GM19240 (cell line): ENCODE data around the gene WTAP.
A peak's percentile ranks its signal among the peaks of the same experiment; 100 is the strongest.
"Not testable (repeated sequence)": the region's sequence is repeated elsewhere in the genome, so short reads cannot be mapped to it uniquely, and the experiment has no call there.

Source experiments
- DNase-seq: peaks from one replicate; pipeline ENCODE4 v3.0.0; 2011; ENCODE audit warnings: low spot score; ENCODE audit not compliant: insufficient read length

WTAP gene

DNA sequence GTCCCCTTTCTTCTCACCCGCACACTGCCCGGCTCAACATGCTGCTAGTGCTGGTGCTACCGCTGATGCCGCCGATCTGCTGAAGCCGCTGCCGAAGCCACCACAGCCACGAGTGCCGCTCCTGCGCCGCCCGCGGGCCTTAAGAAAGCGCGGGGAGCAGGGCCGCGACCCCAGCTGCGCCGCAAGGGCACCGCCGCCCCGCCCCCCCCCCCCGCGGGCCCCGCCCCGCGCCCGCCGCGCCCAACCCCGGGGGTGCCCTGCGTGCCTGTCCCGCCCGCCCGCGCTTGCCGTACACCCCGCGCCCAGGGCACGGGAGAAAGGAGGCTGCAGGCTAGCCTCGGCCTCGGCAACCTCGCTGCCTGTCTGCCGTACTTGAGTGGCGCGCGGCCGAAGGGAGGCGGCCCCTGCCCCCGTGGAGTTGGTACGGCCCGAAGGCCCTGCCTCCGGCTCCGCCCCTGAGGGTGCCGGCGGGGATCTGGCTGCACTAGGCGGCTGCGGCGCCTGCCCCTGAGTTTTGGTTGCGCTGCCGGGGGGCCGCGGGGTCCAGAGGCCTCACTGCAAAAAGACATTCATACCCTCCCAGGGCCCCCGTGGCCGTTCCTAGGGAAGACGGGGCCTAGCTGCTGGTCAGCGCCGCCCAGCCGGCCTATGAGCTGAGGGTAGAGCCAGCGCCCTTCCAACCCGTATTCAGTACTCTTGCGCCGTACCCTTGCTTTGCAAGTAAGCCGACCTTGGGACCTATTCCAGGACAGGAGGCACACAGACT lies 34.0 kb upstream of the WTAP start, which contains the start of gene SOD2:
SOD2 (minus strand) TSS at position 114 of the 766 bp plus-strand sequence; CDS start at position 40, 74 bp downstream.
- DNase-seq: peak; percentile 79

DNA sequence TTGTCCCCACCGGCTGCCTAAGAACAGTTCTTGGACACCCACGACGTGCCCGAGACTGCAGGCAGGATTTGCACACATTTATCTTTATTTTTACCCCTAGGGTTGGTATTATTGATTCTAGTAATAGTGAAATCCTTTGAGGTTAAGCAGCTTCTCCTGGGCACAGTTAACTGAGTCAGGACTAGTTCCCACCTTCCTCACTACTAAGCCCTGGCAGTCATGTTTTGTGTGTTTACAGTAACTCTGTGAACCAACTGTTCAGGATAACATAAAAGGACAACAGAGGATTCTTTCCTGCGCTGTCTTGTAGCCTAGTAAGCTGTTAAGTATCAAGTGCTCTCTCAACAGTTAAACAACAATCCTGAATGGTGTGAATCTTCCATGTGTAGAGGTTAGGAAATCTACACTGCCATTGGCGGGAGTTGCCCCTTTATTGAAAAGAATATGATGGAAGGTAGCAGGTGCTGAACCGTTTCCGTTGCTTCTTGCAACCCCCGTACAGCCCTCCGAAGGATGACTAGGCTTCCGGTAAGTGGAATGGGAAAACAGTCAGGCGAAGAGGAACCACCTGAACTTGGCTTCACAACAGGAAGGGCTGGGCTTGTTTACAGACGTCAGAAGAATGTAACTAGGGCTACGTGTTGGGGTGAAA lies 33.3 kb upstream of the WTAP start:
- DNase-seq: no peak

DNA sequence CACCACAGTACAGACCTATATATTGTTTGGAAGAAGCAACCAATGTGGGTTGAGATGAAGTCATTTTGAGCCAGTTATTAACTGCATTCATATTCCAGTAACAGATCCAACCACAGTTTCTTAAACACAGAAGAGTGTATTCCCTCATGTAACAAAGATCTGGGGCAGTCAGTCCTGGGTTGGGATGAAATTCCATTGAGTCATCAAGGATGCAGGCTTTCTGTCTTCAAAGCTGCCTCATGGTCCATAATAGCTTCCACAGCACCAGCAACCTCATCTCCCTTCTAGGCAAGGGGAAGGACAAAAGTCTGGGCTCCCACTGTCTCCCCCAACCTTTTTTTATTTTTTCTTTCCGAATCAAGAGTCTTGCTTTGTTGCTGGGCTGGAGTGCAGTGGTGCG lies 31.3 kb upstream of the WTAP start:
- DNase-seq: no peak

DNA sequence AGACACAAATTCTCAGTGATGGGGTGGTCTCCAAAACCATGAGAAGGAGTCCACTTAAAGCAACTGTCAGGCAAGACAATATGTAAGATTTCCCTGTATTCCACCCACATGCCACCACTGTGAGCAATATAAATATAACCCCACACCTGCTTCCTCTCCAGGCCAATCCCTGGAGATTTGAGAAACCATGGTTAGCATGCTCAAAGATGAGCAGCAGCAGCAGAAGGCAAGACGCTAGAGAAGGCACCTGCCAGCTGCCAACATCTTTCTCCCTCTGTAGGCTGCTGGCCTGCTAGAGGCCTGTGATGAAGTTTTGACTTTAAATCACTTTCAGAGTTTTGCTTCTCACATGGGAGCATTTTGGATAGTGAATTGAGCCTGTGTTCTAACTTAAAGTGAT lies 26.3 kb upstream of the WTAP start:
- DNase-seq: no peak

DNA sequence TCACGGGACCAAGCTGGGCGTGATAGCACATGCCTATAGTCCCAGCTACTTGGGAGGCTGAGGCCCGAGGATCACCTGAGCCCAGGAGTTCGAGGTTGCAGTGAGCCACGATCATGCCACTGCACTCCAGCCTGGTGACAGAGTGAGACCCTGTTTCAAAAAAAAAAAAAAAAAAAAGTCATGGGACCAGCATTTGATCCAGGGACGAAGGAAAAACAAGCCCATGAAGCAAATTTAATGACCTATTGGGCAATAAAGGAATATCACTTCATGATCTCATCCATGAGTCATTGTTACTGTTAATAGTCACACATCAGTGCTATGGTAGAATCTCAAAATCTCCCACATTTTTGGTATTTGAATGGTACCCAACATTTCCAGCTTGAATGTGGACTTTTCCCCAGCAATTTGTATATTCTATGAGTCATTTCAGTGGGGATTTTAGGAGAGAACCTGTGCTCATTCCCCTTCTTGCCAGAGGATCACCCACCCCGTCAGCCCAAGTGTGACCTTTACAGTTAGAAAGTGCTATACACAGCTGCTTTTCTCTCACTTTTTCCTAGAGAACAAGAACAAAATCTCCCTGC lies 25.8 kb upstream of the WTAP start:
- no peak for DNase-seq

- DNase-seq: not testable (repeated sequence)
Measured at GRCh38 chr6:159710603-159711002, 16.7 kb upstream of the WTAP start.

DNA sequence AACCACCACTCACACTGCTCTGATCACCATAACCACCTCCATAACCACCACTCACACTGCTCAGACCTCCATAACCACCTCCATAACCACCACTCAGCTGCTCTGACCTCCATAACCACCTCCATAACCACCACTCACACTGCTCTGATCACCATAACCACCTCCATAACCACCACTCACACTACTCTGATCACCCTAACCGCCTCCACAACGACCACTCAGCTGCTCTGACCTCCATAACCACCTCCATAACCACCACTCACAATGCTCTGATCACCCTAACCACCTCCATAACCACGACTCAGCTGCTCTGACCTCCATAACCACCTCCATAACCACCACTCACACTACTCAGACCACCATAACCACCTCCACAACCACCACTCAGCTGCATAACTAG lies 14.9 kb upstream of the WTAP start:
- DNase-seq: not testable (repeated sequence)

GRCh38 chr6:159713984-159714383 lies 13.3 kb upstream of the WTAP start:
- no peak for DNase-seq

DNA sequence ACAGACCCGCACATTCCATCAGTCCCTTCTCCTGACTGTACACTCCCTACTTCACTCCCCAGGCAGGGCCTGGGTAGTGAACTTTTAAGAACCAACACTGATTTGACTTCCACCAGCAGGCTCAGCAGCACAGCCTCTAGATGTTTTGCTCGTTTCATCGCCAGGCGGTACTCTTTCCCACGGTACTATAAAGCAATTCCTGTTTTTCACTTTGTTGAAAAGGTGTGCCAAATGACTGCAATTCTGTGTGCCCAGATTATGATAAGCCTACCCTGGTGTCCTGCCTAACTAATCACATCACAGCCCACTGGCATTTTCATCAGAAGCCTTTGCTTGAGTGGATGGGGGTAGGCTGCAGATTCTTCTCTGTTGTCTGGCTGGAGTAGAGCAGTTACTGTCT lies 12.9 kb upstream of the WTAP start:
- DNase-seq: no peak

GRCh38 chr6:159715166-159715565 lies 12.1 kb upstream of the WTAP start:
- no peak for DNase-seq

- DNase-seq: no peak
Measured at GRCh38 chr6:159715605-159716004, 11.7 kb upstream of the WTAP start.

DNA sequence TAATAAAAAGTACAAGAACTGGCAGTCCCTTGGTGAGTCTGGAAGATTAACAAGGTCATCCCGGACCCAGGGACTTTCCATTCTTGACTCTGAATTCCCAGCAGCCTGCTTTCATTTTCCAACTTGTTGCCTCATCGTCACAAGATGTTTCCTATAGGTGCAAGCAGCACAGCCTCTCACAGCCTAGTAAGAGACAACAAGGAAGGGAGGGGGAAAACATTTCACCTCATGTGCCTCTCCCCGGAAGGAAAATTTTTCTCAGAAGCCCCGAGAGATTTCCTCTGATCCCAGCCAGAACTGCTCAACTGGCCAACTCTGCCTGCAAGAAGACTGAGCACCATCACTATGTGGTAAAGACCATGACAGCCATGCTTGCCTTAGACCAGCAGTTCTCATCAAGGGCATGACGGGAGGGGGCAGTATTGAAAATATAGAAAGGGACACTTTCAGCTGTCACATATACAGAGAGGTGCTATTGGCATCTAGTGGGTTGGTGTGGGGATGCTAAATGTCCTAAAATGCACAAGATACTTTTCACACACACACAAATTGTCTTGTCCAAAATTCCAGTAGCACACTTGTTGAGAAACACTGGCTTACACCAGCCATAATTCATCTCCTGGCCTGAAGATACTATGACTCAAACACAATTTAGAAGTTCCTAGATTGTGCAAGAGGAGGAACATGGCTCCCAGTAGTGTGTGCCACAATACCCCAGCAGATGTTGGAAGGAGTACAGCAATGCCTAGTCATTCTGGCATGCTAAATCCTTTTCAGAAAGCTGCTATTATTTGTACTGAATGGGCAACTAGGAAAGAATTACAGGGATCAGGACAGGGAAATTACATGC lies 10.8 kb upstream of the WTAP start:
- DNase-seq: no peak

DNA sequence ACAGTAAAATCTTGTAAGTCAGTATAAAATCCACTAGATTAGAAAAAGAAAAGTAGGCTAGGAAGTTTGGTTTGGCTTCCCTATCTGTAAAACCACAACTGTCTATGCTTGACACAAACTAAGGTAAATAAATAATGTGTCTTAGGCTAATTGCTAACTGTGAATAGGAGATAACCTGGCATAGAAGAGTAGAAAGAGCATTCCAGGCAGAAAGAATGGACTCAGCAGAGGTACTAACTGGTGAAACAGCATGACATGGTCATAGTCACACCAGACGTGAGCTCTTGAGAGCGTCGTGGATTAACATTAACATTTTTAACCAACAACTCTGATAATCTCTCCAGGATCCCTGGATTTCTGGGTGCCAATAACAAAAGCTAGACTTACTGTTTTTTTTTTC lies 8.7 kb upstream of the WTAP start:
- no peak for DNase-seq

DNA sequence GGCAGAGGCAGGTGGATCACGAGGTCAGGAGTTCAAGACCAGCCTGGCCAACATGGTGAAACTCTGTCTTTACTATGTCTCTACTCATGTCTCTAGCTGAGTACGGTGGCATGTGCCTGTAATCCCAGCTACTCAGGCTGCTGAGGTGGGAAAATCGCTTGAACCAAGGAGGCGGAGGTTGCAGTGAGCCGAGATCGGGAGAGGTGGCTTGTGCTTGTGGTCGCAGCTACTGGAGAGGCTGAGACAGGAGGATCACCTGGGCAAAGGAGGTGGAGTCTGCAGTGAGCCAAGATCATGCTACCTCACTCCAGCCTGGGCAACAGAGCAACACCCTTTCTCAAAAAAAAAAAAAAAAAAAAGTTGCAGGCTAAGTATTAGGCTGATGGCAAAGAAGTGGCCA lies 8.0 kb upstream of the WTAP start:
- DNase-seq: no peak

DNA sequence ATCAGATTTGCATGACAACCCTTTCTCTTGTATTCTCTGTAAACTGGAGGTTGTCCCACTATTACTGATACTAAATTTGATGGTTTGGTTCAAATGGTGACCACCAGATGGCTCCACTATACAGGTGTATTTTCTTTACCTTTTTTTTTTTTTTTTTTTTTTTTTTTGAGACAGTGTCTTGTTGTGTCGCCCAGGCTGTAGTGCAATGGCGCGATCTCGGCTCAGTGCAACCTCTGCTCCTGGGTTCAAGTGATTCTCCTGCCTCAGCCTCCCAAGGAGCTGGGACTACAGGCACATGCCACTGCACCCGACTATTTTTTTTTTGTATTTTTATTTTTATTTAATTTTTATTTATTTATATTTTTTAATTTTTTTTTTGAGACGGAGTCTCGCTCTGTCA lies 6.6 kb upstream of the WTAP start:
- DNase-seq: no peak

- not testable (repeated sequence) for DNase-seq
Measured at GRCh38 chr6:159721981-159722380, 5.3 kb upstream of the WTAP start.

- DNase-seq: no peak
Measured at GRCh38 chr6:159722655-159723054, 4.7 kb upstream of the WTAP start.

GRCh38 chr6:159723259-159723658 lies 4.0 kb upstream of the WTAP start:
- no peak for DNase-seq

DNA sequence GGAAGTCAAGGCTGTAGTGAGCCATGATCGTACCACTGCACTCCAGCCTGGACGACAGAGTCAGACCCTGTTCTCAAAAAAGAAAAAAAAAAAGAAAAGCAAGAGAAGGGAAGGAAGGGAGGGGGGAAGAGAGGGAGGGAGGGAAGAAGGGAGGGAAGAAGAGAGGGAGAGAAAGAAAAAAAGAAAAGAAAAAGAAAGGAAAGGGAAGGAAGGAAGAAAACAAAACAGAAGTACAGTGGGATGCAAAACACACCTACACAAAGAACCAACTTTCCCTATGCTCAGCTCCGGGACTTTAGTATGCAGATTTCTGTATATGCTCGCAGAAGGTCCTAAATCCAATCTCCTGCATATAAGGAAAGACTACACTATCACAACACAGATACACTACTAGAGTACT lies 2.5 kb upstream of the WTAP start:
- no peak for DNase-seq

- DNase-seq: not testable (repeated sequence)
Measured at GRCh38 chr6:159725208-159725607, 2.1 kb upstream of the WTAP start.

DNA sequence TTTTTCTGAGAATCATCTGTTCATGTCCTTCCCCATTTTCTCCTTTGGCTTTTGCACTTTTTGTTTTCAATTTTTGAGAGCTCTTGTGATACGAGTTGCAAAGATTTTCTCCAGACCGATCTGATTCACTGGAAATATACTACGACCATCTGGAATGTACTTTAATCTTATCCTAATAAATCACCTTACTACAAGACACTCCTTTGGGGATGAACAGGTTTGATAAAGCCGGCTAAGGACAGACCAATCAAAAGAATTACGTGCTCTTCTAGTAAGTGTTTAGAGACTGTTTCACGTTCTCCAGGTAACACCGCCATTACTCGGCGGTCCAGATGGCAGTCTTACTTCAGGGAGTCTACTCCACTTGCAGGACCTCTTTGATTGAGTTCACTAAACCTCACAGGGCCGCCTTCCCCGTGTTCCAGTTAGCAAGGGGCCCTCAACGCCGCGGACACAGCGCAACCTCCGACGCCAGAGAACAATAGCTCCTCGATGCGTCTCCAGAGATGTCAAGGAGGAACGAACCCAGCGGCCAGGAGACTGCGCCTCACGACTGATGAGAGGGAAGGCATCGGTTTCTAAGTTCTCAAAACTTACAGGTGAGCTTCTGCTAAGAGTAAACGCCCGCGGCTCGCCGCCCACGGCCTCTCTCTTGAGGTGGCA lies 920 bp upstream of the WTAP start:
- DNase-seq: no peak
